Sigmoid colon (tissue), 7 donors: Measurements from ENCODE around the gene ACO2. TPM values are rescaled to one million over a fixed set of nuclear protein-coding genes. Genes with fewer than 3 reads are reported as not detected.
A peak's percentile ranks its signal among the peaks of the same experiment; 100 is the strongest.

ENCODE experiments used
- DNase-seq: peaks from one replicate; pipeline ENCODE4 v3.0.0-alpha.2; 2019
- H3K27ac ChIP-seq, 4 donors: fragments of 200-600 bp; sonication (generic); one replicate each; pipeline ENCODE4 v1.5.1; 2016 to 2019; ENCODE audit warnings: mild to moderate bottlenecking in 1 of 4
- H3K27me3 ChIP-seq, 3 donors: fragments of 200-600 bp; sonication (generic); one replicate each; pipeline ENCODE4 v1.5.1; 2019; ENCODE audit warnings: mild to moderate bottlenecking in 1 of 3
- H3K36me3 ChIP-seq, 4 donors: fragments of 200-600 bp; sonication (generic); one replicate each; pipeline ENCODE4 v1.5.1; 2016 to 2019
- H3K4me1 ChIP-seq, 4 donors: fragments of 200-600 bp; sonication (generic); one replicate each; pipeline ENCODE4 v1.5.1; 2017 to 2019
- H3K4me3 ChIP-seq, 4 donors: fragments of 200-600 bp; sonication (generic); one replicate each; pipeline ENCODE4 v1.5.1; 2017 to 2019; ENCODE audit warnings: mild to moderate bottlenecking in 2 of 4, moderate library complexity in 1 of 4
- H3K9me3 ChIP-seq, 4 donors: fragments of 200-600 bp in 3 of 4; sonication (generic) in 3 of 4; one replicate each; pipeline versions ENCODE4 v1.5.1 to v1.6.1; 2013 to 2019
- CTCF ChIP-seq, 4 experiments: fragments of 450-650 bp in 3 of 4; fragments of 200-600 bp in 1 of 4; IDR thresholded peaks; one replicate each; pipeline ENCODE4 v1.5.1; 2016 to 2019; ENCODE audit warnings: antibody characterized with exemption in 4 of 4, mild to moderate bottlenecking in 3 of 4, moderate library complexity in 2 of 4
- EP300 ChIP-seq, 4 donors: sonication (generic); formaldehyde crosslinking; IDR thresholded peaks; one replicate each; pipeline ENCODE4 v1.6.1; 2017; ENCODE audit warnings: antibody characterized with exemption in 4 of 4
- POLR2A ChIP-seq, 2 donors: fragments of 450-650 bp; IDR thresholded peaks; one replicate each; pipeline ENCODE4 v1.6.1; 2016; ENCODE audit warnings: antibody characterized with exemption in 2 of 2, mild to moderate bottlenecking in 2 of 2, moderate library complexity in 2 of 2
- POLR2AphosphoS5 ChIP-seq, 4 donors: sonication (generic); formaldehyde crosslinking; IDR thresholded peaks; one replicate each; pipeline ENCODE4 v1.6.1; 2017; ENCODE audit warnings: antibody characterized with exemption in 4 of 4
- WGBS, 2 donors: extraction: QIAGEN DNeasy Blood & Tissue Kit; methylation state at CpG; one replicate each; pipeline ENCODE4 v1.1.7; 2013; 5-methylcytosine and 5-hydroxymethylcytosine counted together
- intact Hi-C: fragments of 100-400 bp; cut with DNase I; formaldehyde crosslinking; loops from one replicate; pipeline ENCODE4 v1.15.1; 2023
- polyA plus RNA-seq, 3 donors: library from polyadenylated mRNA; stranded (reverse); fragments of 200-250 nt; gene quantifications; one replicate each; pipeline ENCODE4 v1.2.3, GENCODE V29; 2013
- total RNA-seq, 4 donors: library from RNA; depleted of rRNA; stranded (reverse); fragments of >200 nt; gene quantifications; one replicate each; pipeline ENCODE4 v1.1.0, GENCODE V29; 2016
- donor health status: healthy with polysubstance abuse.
- donor health status: Bipolar disorder and iron deficiency.
- donor health status: healthy.

Gene ACO2
- total and polyA plus RNA-seq, 7 donors: 67.3 to 157 (median 90.3) TPM

GRCh38 chr22:41507330-41508063 is 38.6 kb downstream of the ACO2 start:
- H3K27me3 ChIP-seq: no peaks in the 10 kb centered on the region
- H3K9me3 ChIP-seq: no peaks in the 10 kb centered on the region
- WGBS, 2 donors: 91 to 95% methylated on average over 23 of the region's 23 CpGs
- no peak for DNase-seq
- intact Hi-C loops: no loop called here
- H3K4me1 ChIP-seq: peaks cover 0 to 15% (median 14%) of the 10 kb centered on the region in 4 donors
- H3K27ac ChIP-seq: no peak overlapping the region
- no peak overlapping the region for H3K4me3 ChIP-seq
- peaks cover 10 to 77% (median 31%) of the 10 kb centered on the region in 4 donors for H3K36me3 ChIP-seq
- TF ChIP-seq EP300 (IDR thresholded peaks at IDR 0.05) (no peak), POLR2A (IDR thresholded peaks at IDR 0.05) (no peak), CTCF (IDR thresholded peaks at IDR 0.05) (no peak), POLR2AphosphoS5 (IDR thresholded peaks at IDR 0.05) (no peak)

GRCh38 chr22:41508770-41509170 is 39.9 kb downstream of the ACO2 start:
- Histone ChIP-seq H3K36me3 (peaks cover 10 to 77% (median 33%) of the 10 kb centered on the region in 4 donors), H3K4me1 (peaks cover 0 to 26% (median 24%) of the 10 kb centered on the region in 4 donors), H3K27me3 (no peaks in the 10 kb centered on the region), H3K9me3 (no peaks in the 10 kb centered on the region), H3K27ac (peak overlapping the region; percentile 0 to 63 (median 34)), H3K4me3 (no peak overlapping the region)
- TF ChIP-seq CTCF (IDR thresholded peaks at IDR 0.05) (no peak), POLR2AphosphoS5 (IDR thresholded peaks at IDR 0.05) (no peak), POLR2A (IDR thresholded peaks at IDR 0.05) (no peak), EP300 (IDR thresholded peaks at IDR 0.05) (no peak)
- intact Hi-C loops: no loop called here
- peak; percentile 75 for DNase-seq
- 87 to 88% methylated on average over 12 of the region's 12 CpGs for WGBS, 2 donors

DNA sequence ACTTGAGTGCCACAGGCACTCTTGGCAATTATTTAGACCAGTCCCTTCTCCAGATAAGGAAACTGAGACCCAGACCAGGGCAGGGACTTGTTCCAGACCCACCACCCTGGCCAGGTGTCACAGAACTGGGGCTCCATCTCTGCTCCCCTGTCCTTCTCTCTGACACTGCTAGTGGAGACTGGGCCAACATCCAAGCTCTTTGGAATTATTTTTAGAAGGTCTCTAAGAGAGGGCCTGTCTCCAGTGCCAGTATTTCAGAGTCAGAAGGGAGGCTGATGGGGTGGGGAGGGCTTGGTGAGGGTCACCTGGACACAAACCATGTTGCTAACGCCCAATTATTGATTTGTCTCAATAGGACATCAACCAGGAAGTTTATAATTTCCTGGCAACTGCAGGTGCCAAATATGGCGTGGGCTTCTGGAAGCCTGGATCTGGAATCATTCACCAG is 42.6 kb downstream of the ACO2 start:
- Histone ChIP-seq H3K9me3 (no peaks in the 10 kb centered on the region), H3K4me1 (peaks cover 0 to 26% (median 24%) of the 10 kb centered on the region in 4 donors), H3K4me3 (no peak overlapping the region), H3K36me3 (peaks cover 20 to 87% (median 51%) of the 10 kb centered on the region in 4 donors), H3K27ac (peak overlapping the region; percentile 29 to 79 (median 67)), H3K27me3 (no peaks in the 10 kb centered on the region)
- 70 to 80% methylated on average over 2 of the region's 2 CpGs for WGBS, 2 donors
- TF ChIP-seq POLR2A (IDR thresholded peaks at IDR 0.05) (no peak), CTCF (IDR thresholded peaks at IDR 0.05) (no peak), EP300 (IDR thresholded peaks at IDR 0.05) (no peak), POLR2AphosphoS5 (IDR thresholded peaks at IDR 0.05) (no peak)
- intact Hi-C loops: no loop called here
- DNase-seq: no peak

GRCh38 chr22:41512421-41513194 is 43.7 kb downstream of the ACO2 start:
- Histone ChIP-seq H3K36me3 (peaks cover 20 to 91% (median 54%) of the 10 kb centered on the region in 4 donors), H3K4me1 (peaks cover 0 to 31% (median 29%) of the 10 kb centered on the region in 4 donors), H3K27ac (peak overlapping the region; percentile 29 to 79 (median 67)), H3K4me3 (no peak overlapping the region), H3K9me3 (no peaks in the 10 kb centered on the region), H3K27me3 (no peaks in the 10 kb centered on the region)
- intact Hi-C loops: no loop called here
- no peak for DNase-seq
- TF ChIP-seq POLR2AphosphoS5 (IDR thresholded peaks at IDR 0.05) (peak in 2 of 4 donors; percentile 5 to 9), EP300 (IDR thresholded peaks at IDR 0.05) (no peak), CTCF (IDR thresholded peaks at IDR 0.05) (no peak), POLR2A (IDR thresholded peaks at IDR 0.05) (no peak)
- 89 to 90% methylated on average over 17 of the region's 17 CpGs for WGBS, 2 donors
